Measurements from ENCODE around the gene SLC15A5.

Gene SLC15A5

GRCh38 chr12:16221776-16222175 lies 55.7 kb downstream of the SLC15A5 start:
- H3K4me3 ChIP-seq (ENCODE audit: low read depth, low read length) = no peak overlapping the region
- no peak for TF ChIP-seq CTCF (IDR thresholded peaks at IDR 0.05; ENCODE audit: low read depth, low read length)

DNA sequence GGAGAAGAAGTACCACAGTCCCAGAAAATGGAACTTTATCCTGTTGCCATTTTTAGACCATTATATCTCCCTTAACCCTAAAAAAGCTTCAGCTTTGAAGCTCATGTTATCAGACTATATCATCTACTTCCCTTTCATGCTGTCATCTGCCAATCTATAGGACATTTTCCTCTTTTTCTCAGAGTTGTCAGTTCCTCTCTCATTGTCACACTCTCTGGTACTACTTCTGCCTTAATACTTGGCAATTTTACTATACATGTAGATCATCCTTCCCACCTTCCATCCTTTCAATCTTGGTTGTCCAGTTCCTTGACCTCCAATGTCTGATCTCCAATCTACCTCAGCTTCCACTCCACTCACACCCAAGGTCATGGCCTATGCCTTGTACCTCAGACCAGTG lies 57.4 kb downstream of the SLC15A5 start:
- TF ChIP-seq CTCF (IDR thresholded peaks at IDR 0.05; ENCODE audit: low read depth, low read length) = no peak
- no peak overlapping the region for H3K4me3 ChIP-seq (ENCODE audit: low read depth, low read length)

DNA sequence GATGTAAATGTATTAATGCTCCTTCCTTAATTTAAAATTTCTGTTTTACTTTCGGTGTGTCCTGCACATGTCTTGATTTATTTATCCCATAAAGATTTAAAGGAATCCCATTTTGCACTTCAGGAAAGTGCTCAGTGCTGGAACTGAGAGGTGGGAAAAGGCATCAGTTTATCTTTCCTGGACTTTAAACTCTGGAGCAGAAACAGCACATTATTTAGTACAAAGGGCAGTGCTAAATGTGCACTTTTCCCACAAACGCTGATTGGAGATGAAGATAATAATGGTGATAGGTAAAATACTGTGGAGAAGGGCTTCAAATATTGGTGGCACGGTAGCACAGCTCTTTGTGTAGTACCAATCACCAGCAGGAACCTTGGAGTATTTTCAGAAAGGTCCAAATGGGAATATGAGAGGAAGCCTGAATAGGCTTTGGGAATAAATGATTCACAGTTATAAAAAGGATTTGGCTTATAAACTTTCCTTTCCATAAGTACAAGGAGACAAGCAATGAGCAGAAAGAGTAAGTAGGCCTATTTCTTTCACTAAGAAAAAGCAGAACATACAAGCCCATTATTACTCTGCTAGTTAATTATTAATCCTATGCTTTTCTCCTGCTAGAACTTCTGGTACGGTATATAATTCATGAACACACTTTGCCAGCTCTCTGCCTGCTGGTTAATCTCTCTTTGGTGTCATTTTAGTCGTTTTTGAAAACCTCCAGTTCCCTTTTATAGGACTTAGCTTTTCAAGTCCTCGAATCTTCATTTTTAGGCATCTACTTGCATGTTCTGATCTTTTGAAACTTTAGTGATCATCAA lies 58.3 kb downstream of the SLC15A5 start:
- no peak overlapping the region for H3K4me3 ChIP-seq (ENCODE audit: low read depth, low read length)
- TF ChIP-seq CTCF (IDR thresholded peaks at IDR 0.05; ENCODE audit: low read depth, low read length) = no peak

- H3K4me3 ChIP-seq (ENCODE audit: low read depth, low read length) = no peak overlapping the region
- no peak for TF ChIP-seq CTCF (IDR thresholded peaks at IDR 0.05; ENCODE audit: low read depth, low read length)
Observed at GRCh38 chr12:16218234-16218633, 59.3 kb downstream of the SLC15A5 start.

DNA sequence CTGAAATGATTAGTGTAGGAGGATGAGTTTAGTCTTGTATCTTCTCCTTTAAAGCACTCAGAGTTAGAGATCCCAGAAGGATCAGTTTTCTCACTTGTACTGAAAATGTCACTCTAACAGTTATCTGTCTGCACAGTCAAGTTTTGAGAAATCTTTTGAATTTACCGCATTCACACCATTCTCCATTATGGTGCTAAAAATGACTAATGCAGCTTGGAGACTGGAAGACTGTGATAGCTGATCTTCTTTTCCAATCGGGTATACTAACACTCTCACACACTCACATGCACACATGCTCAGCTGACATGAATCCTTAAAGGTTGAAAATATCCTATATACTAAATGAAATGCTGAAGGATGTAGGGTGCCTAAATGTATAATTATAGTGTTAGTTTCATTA lies 65.8 kb downstream of the SLC15A5 start:
- no peak overlapping the region for H3K4me3 ChIP-seq (ENCODE audit: low read depth, low read length)
- TF ChIP-seq CTCF (IDR thresholded peaks at IDR 0.05; ENCODE audit: low read depth, low read length) = no peak

GRCh38 chr12:16198884-16199283 lies 78.6 kb downstream of the SLC15A5 start:
- no peak for TF ChIP-seq CTCF (IDR thresholded peaks at IDR 0.05; ENCODE audit: low read depth, low read length)
- H3K4me3 ChIP-seq (ENCODE audit: low read depth, low read length) = no peak overlapping the region

GRCh38 chr12:16197600-16197999 lies 79.9 kb downstream of the SLC15A5 start:
- TF ChIP-seq CTCF (IDR thresholded peaks at IDR 0.05; ENCODE audit: low read depth, low read length) = no peak
- H3K4me3 ChIP-seq (ENCODE audit: low read depth, low read length) = no peak overlapping the region
